ENCODE data around the gene TMEM255B. TPM values are rescaled to one million over a fixed set of nuclear protein-coding genes. Genes with fewer than 3 reads are reported as not detected.

Gene TMEM255B
- total and polyA plus RNA-seq, 11 donors = 1.4 to 20.3 (median 4.4) TPM

GRCh38 chr13:113849981-113850721 lies 91.1 kb downstream of the TMEM255B start:
- WGBS, 4 donors = 81 to 89% (median 86%) methylated on average over 8 of the region's 8 CpGs

GRCh38 chr13:113850722-113851479 lies 91.9 kb downstream of the TMEM255B start:
- Histone ChIP-seq H3K27me3 (no peaks in the 10 kb centered on the region), H3K4me3 (no peak overlapping the region), H3K36me3 (peaks cover 0 to 38% (median 15%) of the 10 kb centered on the region in 9 donors), H3K9me3 (no peaks in the 10 kb centered on the region), H3K27ac (no peak overlapping the region), H3K4me1 (peaks cover 19 to 92% (median 67%) of the 10 kb centered on the region in 12 donors)
- WGBS, 4 donors = 95 to 99% (median 97%) methylated on average over 3 of the region's 3 CpGs
- DNase-seq (no peak), ATAC-seq (no peak)
- TF ChIP-seq, protein P1, sequence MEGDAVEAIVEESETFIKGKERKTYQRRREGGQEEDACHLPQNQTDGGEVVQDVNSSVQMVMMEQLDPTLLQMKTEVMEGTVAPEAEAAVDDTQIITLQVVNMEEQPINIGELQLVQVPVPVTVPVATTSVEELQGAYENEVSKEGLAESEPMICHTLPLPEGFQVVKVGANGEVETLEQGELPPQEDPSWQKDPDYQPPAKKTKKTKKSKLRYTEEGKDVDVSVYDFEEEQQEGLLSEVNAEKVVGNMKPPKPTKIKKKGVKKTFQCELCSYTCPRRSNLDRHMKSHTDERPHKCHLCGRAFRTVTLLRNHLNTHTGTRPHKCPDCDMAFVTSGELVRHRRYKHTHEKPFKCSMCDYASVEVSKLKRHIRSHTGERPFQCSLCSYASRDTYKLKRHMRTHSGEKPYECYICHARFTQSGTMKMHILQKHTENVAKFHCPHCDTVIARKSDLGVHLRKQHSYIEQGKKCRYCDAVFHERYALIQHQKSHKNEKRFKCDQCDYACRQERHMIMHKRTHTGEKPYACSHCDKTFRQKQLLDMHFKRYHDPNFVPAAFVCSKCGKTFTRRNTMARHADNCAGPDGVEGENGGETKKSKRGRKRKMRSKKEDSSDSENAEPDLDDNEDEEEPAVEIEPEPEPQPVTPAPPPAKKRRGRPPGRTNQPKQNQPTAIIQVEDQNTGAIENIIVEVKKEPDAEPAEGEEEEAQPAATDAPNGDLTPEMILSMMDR (IDR thresholded peaks at IDR 0.05) = no peak
- TF ChIP-seq POLR2A (IDR thresholded peaks at IDR 0.05) = no peak
- intact Hi-C loops (cut with DNase I) = no loop called here

More at GRCh38 chr13:113849981-113850721, 91.1 kb downstream of the TMEM255B start:
- Histone ChIP-seq H3K9me3 (no peaks in the 10 kb centered on the region), H3K27ac (no peak overlapping the region), H3K36me3 (peaks cover 0 to 44% (median 19%) of the 10 kb centered on the region in 9 donors), H3K4me3 (no peak overlapping the region), H3K4me1 (peaks cover 19 to 92% (median 66%) of the 10 kb centered on the region in 12 donors), H3K27me3 (no peaks in the 10 kb centered on the region)
- TF ChIP-seq, protein P1 (IDR thresholded peaks at IDR 0.05) = no peak
- TF ChIP-seq POLR2A (IDR thresholded peaks at IDR 0.05) = no peak
- intact Hi-C loops (cut with DNase I) = no loop called here
- ATAC-seq = no peak
- DNase-seq = no peak

DNA sequence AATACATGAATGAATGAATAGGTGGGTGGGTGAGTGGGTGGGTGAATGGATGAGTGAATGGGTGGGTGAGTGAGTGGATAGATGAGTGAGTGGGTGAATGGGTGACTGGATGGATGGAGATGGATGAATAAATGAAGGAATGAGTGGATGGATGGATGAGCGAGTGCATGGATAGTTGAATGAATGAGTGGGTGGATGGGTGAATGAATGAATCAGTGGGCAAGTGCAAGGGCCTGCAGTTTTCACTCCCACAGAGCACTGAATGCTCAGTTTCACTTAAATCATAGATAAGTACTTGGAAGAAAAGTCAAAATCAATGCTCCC lies 92.4 kb downstream of the TMEM255B start:
- H3K9me3 ChIP-seq = no peaks in the 10 kb centered on the region
- H3K27ac ChIP-seq = no peak overlapping the region
- no peak for TF ChIP-seq POLR2A (IDR thresholded peaks at IDR 0.05)
- TF ChIP-seq, protein P1 (IDR thresholded peaks at IDR 0.05) = no peak
- H3K27me3 ChIP-seq = no peaks in the 10 kb centered on the region
- H3K4me1 ChIP-seq = peaks cover 19 to 92% (median 71%) of the 10 kb centered on the region in 12 donors
- H3K4me3 ChIP-seq = no peak overlapping the region
- ATAC-seq (no peak), DNase-seq (no peak)
- H3K36me3 ChIP-seq = peaks cover 0 to 32% (median 10%) of the 10 kb centered on the region in 9 donors
- intact Hi-C loops (cut with DNase I) = no loop called here
- 89 to 100% (median 97%) methylated on average over 1 of the region's 1 CpG for WGBS, 4 donors
